Measurements from ENCODE around the gene PIK3CG. TPM values are rescaled to one million over a fixed set of nuclear protein-coding genes. Genes with fewer than 3 reads are reported as not detected.

The PIK3CG gene
- total RNA-seq, 1 donor from 2014 or later: 0.50 TPM

DNA sequence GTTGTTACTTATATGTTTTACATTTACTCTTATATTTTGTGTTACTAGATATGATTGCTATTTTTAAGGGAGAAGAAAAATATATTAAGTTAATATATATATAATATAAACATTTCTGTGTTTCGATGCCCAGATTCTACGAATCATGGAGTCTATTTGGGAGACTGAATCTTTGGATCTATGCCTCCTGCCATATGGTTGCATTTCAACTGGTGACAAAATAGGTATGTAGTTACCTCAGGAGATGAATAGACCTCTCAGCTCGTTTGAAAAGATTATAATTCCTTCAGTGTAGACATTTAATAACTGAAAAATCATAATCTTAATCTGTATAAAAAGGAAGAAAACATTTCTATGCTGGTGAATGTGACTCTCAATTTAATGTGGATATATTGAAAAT lies 16.9 kb downstream of the PIK3CG start:
- no peak overlapping the region for H3K4me3 ChIP-seq (ENCODE audit: low read depth, low read length)
- TF ChIP-seq, protein P1, sequence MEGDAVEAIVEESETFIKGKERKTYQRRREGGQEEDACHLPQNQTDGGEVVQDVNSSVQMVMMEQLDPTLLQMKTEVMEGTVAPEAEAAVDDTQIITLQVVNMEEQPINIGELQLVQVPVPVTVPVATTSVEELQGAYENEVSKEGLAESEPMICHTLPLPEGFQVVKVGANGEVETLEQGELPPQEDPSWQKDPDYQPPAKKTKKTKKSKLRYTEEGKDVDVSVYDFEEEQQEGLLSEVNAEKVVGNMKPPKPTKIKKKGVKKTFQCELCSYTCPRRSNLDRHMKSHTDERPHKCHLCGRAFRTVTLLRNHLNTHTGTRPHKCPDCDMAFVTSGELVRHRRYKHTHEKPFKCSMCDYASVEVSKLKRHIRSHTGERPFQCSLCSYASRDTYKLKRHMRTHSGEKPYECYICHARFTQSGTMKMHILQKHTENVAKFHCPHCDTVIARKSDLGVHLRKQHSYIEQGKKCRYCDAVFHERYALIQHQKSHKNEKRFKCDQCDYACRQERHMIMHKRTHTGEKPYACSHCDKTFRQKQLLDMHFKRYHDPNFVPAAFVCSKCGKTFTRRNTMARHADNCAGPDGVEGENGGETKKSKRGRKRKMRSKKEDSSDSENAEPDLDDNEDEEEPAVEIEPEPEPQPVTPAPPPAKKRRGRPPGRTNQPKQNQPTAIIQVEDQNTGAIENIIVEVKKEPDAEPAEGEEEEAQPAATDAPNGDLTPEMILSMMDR (IDR thresholded peaks at IDR 0.05; ENCODE audit: insufficient read depth, low read length, poor library complexity, severe bottlenecking): no peak
- no peaks in the 10 kb centered on the region for H3K27me3 ChIP-seq (ENCODE audit: control insufficient read depth, insufficient read depth, low read length)
- DNase-seq (ENCODE audit: low read depth): no peak
- no peaks in the 10 kb centered on the region for H3K36me3 ChIP-seq (ENCODE audit: control insufficient read depth, insufficient read depth, low read length)

DNA sequence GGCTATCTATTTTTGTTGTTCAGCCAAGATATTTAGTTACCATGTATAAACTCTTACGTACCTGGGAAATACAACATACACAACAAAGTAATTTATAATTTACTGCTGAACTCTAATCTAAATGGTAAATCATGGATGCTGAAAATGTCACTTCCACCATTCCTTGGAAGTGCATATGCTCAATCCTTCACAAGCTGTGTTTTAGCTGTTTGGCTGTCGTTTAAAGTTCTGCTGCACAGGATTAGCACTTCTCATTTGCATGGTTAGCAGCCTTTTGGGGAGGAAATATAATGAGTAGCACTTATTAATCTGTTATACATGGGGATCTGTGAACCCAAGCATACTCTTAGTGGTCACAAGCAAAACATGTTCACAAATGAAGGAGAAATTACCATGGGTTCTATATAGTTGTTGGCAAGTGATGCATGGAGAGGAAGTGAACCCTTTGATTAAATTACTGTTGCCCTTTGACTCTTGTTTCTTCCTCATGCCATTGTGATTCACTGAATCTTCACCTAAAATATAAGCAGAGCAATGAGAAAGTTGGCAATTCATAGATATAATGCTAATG lies 18.5 kb downstream of the PIK3CG start:
- Histone ChIP-seq H3K36me3 (ENCODE audit: control insufficient read depth, insufficient read depth, low read length) (no peaks in the 10 kb centered on the region), H3K4me3 (ENCODE audit: low read depth, low read length) (no peak overlapping the region), H3K27me3 (ENCODE audit: control insufficient read depth, insufficient read depth, low read length) (no peaks in the 10 kb centered on the region)
- TF ChIP-seq, protein P1 (IDR thresholded peaks at IDR 0.05; ENCODE audit: insufficient read depth, low read length, poor library complexity, severe bottlenecking): no peak
- DNase-seq (ENCODE audit: low read depth): no peak

DNA sequence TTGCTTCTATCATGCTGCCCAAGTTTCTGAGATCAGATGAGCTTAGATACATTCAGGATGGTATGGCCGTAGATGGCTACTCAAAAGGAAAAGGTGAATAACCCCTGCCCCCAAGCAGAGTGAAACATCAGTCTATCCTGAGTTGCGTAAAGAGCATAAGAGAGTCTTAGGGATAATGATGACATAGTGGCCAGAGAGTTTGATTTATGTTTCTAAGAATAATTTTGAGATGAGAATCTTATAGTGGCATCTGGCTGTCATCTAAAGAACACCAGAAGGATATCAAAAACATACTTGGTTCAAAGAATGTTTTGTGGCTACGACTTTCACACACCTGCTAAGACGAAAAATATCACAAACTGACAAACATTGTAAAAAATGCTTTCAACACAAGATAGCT lies 20.6 kb downstream of the PIK3CG start:
- Histone ChIP-seq H3K27me3 (ENCODE audit: control insufficient read depth, insufficient read depth, low read length) (no peaks in the 10 kb centered on the region), H3K36me3 (ENCODE audit: control insufficient read depth, insufficient read depth, low read length) (no peaks in the 10 kb centered on the region), H3K4me3 (ENCODE audit: low read depth, low read length) (no peak overlapping the region)
- DNase-seq (ENCODE audit: low read depth): no peak
- TF ChIP-seq, protein P1 (IDR thresholded peaks at IDR 0.05; ENCODE audit: insufficient read depth, low read length, poor library complexity, severe bottlenecking): no peak

DNA sequence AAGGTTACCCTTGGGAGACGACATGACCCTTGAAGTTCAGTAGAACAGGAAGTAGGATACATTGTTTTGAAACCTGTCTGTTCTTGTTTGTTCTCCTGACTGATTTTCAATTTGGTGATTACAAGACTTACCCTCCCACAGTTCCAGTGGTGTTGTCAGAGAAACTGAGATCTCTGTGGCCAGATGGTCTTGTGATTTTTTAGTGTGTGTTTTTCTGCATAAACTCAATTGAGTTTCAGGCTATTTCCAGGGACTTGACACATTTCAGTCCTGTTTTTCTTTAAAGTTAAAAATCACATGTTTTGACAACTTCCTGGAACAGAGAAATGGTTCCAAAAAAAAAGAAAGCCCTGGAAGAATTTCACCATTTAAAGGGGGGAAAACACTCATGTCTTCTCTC lies 22.3 kb downstream of the PIK3CG start:
- TF ChIP-seq, protein P1 (IDR thresholded peaks at IDR 0.05; ENCODE audit: insufficient read depth, low read length, poor library complexity, severe bottlenecking): no peak
- no peak overlapping the region for H3K4me3 ChIP-seq (ENCODE audit: low read depth, low read length)
- no peaks in the 10 kb centered on the region for H3K36me3 ChIP-seq (ENCODE audit: control insufficient read depth, insufficient read depth, low read length)
- no peaks in the 10 kb centered on the region for H3K27me3 ChIP-seq (ENCODE audit: control insufficient read depth, insufficient read depth, low read length)
- DNase-seq (ENCODE audit: low read depth): no peak

DNA sequence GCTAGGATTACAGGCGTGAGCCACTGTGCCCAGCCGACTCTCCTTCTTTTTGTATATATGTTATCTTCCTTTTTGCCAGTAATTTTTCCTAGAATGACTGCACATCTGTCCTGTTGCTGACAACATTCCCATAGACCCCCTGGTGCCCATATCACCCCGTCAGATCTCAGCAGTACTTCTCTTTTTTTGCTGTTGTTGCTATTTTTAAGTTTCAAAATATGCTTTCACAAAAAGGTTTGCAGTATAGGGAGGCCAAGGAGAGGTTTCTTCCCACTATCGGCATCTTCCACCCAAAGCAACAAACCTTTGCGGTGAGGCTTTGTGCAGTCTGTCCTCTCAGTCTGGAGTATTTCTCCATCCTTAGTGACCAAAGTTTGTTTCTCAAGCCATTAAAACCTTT lies 23.1 kb downstream of the PIK3CG start:
- Histone ChIP-seq H3K36me3 (ENCODE audit: control insufficient read depth, insufficient read depth, low read length) (no peaks in the 10 kb centered on the region), H3K4me3 (ENCODE audit: low read depth, low read length) (no peak overlapping the region), H3K27me3 (ENCODE audit: control insufficient read depth, insufficient read depth, low read length) (no peaks in the 10 kb centered on the region)
- TF ChIP-seq, protein P1 (IDR thresholded peaks at IDR 0.05; ENCODE audit: insufficient read depth, low read length, poor library complexity, severe bottlenecking): no peak
- DNase-seq (ENCODE audit: low read depth): no peak

DNA sequence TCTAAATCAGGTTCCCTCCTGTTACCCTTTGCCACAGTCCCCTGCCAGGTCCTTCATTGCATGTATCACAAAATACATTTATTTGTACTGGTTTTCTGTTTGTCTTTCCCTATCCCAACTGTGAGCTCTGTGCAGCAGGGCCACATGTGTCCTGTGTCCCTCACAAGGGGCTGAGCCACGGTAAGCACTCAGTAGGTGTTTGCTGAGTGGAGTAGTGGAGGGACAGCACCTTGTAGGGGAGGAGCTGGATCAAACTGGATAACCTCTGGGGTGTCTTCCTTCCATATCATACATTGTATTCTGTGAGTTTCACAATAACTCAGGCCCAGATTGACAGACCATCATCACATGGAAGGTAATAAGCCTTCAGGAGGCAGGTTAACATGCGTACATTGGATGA lies 25.9 kb downstream of the PIK3CG start:
- no peak for DNase-seq (ENCODE audit: low read depth)
- Histone ChIP-seq H3K27me3 (ENCODE audit: control insufficient read depth, insufficient read depth, low read length) (no peaks in the 10 kb centered on the region), H3K36me3 (ENCODE audit: control insufficient read depth, insufficient read depth, low read length) (no peaks in the 10 kb centered on the region), H3K4me3 (ENCODE audit: low read depth, low read length) (no peak overlapping the region)
- TF ChIP-seq, protein P1 (IDR thresholded peaks at IDR 0.05; ENCODE audit: insufficient read depth, low read length, poor library complexity, severe bottlenecking): no peak
